Mesenteric fat pad (tissue), 1 donor: ENCODE measurements around the gene ANO2. TPM values are rescaled to one million over a fixed set of nuclear protein-coding genes. Genes with fewer than 3 reads are reported as not detected.
A peak's percentile ranks its signal among the peaks of the same experiment; 100 is the strongest.
"Not testable (repeated sequence)": the region's sequence is repeated elsewhere in the genome, so short reads cannot be mapped to it uniquely, and the experiment has no call there.

Experiments
- DNase-seq: peaks from one replicate; pipeline ENCODE4 v3.0.0-alpha.2; 2020; ENCODE audit warnings: low spot score
- total RNA-seq: library from RNA; stranded (reverse); fragmentation: NEBNext Ultra II Directional; extraction: Animal tissue kit (Norgen Biotek cat#: 25700); gene quantifications from one replicate; pipeline ENCODE4 v1.2.1, GENCODE V29; 2021
- donor health status: DM: yes; HTN: yes; CAD: no.

The ANO2 gene
- total RNA-seq, 1 donor from 2014 or later = 34.6 TPM

- DNase-seq = peak; percentile 14
Measured at GRCh38 chr12:5889381-5890047, 55.5 kb downstream of the ANO2 start.

GRCh38 chr12:5888816-5889315, 56.2 kb downstream of the ANO2 start:
- DNase-seq = peak; percentile 78

DNA sequence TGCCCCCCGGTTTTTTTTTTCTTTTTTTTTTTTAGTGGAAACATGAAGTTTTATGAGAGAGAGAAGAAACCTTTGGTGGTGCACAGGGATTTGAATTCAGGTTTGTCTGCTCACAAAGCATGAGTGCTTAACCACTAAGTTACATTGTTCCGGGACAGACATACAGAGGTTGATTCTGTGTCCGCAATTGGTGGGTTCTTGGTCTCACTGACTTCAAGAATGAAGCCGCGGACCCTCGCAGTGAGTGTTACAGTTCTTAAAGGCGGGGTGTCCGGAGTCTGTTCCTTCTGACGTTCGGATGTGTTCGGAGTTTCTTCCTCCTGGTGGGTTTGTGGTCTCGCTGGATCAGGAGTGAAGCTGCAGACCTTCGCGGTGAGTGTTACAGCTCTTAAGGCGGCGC, 57.2 kb downstream of the ANO2 start:
- DNase-seq = not testable (repeated sequence)

GRCh38 chr12:5884866-5885265, 60.2 kb downstream of the ANO2 start:
- peak; percentile 30 for DNase-seq

- DNase-seq = peak; percentile 45
Measured at GRCh38 chr12:5884285-5884684, 60.8 kb downstream of the ANO2 start.

DNA sequence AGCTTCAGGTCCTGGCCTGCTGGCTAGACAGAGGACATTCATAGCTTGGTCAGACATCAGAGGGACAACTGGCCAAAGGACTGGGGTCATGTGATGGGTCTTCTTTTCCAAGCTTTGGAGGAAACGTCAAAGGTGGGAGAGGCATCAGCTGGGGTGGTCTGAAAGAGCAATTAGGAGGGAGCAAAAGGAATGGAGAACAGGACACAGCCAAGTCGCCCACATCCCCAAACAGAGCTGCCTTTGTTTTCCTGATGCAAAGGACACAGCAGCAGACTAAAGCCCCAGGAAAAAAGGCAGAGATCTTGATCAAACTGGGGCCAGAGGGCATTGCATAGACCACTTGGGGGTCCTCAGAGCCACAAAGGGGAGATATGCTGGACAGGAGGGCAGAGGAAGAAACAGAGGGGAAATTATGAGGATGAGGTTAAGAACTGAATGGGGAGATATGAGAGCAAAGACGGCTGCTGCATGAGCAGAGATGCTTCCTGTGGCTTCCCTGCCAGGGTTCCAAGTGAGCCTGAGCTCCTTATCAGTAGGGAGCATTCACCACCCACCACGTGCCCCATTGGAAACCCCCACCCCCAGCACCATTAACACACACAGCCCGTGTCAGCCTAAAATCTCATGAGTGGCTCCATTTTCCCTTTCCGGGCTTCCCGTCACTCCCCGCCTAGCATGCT, 62.4 kb downstream of the ANO2 start:
- DNase-seq = peak; percentile 41

- DNase-seq = no peak
Measured at GRCh38 chr12:5881666-5882065, 63.4 kb downstream of the ANO2 start.

DNA sequence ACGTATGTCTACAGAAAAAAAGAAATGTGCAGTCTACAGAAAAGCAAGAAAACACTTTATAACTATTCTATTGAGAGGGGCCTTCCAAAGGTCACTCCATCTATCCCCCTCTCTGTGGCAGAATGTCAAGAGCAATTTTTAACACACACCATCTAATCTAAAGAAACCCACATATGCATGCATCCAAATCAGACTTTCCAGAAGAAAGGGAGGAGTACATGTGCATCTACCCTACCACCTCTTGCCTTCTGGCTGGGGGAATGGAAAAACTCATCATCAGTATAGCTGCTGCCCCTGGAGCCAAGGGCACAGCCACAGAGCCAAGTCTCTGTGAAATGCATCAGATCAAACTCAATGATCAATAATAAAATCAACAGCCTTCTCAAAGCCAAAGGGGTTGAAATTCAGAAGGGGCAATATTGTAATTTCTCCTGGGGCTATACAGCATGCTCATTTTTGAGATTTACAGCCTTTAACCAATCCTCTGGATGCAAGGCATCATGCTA, 63.9 kb downstream of the ANO2 start:
- DNase-seq = no peak

DNA sequence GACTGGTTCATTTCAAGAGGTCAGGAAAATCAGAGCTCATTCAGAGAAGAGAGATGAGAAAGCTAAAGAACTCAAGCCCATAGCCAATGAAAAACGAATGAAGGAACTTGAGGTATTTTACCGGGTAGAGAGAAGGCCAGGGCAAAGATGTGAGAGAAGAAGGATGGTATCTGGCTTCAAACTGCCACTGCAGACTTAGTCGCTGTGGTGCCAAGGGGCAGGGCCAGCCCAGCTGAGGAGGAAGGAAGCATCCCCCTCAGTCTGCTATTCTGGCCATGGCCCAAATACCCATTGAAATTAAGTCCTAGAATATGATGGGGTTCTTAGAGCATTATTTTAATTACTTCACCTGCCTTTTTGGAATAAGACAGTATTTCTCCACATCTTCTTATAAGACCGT, 69.2 kb downstream of the ANO2 start:
- DNase-seq = no peak

DNA sequence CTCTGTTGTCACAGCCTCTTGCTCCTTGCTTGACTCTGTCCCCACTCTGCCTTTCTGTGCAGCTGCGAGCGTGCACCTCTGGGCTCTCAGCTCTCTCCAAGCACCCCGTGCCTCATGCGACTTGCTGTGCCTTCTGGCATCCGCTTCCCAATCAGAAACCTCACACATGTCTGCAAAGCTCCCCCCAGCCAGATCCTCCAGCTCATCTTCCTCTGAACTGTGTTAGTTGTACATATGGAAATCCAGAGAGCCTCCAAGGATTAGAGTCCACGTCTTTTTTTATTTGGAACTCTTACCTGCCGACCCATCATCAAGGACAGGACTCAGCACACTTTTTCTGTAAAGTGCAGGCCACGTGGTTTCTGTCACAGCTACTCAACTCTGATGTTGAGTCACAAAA, 70.5 kb downstream of the ANO2 start:
- DNase-seq = no peak

DNA sequence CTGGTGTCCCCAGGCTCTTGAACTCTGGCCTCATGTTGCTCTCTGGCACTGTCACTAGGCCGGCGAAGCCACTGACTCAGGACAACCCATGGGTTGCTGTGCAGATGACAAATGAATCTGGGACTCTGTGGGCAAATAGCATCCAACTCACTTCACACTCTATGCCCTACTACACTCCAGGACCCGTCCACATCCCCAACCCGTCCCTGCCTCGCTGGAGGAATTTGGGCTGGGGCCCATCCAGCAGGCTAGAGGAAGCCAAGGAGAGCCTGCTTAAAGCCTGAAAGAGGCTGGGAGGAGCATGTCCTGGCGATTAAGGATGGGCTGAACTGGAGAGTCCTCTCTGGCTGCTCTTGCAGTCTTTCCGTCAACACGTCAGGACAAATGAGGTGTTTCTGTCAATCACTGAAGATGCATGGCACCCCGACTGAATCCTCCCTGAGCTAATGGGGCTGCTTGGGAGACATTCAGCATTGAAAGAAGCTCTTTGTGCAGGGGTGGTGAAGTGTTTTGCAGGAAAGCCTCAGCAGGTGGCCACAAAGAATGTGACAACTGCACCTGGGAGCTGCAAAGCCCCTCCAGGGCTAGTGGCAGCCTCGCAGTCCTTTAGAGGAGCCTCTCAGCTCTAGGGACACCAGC, 71.7 kb downstream of the ANO2 start:
- no peak for DNase-seq

- no peak for DNase-seq
Measured at GRCh38 chr12:5872745-5873144, 72.3 kb downstream of the ANO2 start.

DNA sequence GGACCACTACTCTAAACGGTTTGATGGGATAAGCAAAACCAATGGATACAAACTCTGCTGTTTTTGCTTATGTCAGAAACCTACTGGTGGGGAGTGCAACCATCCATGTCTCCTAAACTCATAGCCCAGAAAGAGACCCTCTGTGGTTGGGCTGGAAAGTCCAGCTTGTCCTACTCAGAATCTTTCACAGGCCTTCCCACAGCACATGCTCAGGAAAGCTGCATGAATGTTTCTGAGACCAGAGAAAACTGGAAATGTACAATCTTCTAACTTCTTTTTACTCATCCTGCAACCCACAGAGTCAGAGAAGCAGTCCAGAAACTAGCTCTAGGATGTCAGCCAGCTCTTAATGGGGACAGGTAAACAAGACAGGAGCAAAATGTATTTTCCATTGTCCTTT, 73.3 kb downstream of the ANO2 start:
- DNase-seq = no peak

DNA sequence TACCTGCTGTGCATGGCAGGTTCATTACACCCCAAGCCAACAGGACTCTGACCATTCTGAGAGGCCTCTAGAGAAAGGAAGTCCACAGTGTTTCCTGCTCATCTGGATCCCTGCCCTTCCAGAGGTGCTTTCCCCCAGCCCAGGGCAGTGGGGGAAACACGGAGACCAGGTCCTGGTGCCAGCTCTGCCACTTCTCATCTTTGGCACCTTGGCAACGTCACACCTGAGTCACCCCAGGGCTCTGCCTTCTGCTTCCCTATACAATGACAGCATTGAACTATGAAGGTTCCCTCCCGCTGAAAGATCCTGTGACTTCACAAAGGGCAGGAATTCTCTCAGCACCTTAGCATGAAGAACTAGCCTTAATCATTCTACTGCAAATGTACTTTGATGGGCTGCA, 74.9 kb downstream of the ANO2 start:
- DNase-seq = no peak

DNA sequence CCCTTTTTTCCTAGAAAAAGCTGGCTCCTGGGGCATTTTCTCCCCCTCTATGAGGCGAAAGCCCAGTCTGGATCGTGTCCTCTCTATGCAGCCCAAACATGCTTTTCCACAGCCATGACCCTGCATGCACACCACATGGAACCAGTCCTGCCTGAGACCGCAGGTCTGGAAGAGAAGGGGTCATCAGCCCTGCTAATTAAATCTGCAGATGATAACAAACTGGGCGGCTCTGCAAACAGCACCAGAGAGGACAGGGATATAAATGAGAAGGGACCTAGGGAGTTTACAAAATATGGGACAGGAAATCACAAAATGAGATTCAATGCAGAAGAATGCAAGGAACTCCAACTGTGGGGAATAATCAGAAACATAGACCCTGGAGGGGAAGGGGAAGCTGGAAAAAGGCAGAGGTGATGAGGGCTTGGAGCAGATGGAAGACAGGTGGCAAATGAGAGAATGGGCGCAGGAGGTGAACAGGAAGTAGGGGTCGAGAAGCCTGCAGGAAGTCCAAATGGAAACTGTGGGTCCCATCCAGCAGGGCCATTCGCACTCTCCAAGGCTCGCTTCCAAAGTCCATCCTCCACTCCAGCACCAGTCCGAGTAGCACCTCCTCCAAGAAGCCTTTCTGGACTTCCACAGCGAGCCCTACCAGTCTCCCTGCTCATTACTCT, 76.3 kb downstream of the ANO2 start:
- no peak for DNase-seq

GRCh38 chr12:5865397-5865796, 79.7 kb downstream of the ANO2 start:
- DNase-seq = no peak

DNA sequence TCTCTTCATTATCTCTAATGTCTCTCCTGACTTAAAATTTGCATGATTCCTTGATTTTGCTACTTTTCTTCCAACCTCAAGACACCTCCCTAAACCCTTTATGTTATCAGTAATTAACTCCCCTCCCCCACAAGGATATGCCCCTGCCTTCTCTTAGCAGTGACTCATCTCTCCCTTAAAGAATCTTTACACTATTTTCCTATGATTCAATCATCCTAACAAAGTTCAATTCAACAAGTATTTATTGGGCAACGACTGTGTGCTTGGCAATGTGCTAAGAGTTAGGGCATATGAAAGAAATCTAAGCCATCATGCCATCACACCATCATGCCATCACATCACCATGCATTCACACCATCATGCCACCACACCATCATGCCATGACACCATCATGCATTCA, 80.1 kb downstream of the ANO2 start:
- DNase-seq = no peak

GRCh38 chr12:5864301-5864700, 80.8 kb downstream of the ANO2 start:
- DNase-seq = no peak

DNA sequence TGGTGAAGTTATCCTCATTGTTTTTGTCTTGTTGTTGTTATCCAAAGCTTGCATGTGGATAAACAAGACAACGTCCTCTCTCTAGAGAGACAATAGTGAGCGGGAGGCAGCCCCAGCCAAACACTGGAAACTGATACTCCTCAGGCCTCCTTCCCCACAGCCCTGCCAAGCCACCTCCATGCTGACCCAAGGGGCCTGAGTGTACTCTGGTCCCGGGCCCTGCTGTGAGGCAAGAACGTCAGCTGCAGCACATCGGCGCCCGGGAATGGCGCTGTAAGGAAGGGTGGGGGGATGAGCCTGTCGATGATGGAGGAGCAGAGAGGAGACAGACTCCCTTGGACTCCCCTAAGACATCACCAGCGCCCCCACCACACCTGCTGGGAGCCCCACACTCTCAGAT, 83.6 kb downstream of the ANO2 start:
- DNase-seq = no peak

GRCh38 chr12:5856692-5857091, 88.4 kb downstream of the ANO2 start:
- DNase-seq = no peak

- no peak for DNase-seq
Measured at GRCh38 chr12:5846950-5847349, 98.1 kb downstream of the ANO2 start.

DNA sequence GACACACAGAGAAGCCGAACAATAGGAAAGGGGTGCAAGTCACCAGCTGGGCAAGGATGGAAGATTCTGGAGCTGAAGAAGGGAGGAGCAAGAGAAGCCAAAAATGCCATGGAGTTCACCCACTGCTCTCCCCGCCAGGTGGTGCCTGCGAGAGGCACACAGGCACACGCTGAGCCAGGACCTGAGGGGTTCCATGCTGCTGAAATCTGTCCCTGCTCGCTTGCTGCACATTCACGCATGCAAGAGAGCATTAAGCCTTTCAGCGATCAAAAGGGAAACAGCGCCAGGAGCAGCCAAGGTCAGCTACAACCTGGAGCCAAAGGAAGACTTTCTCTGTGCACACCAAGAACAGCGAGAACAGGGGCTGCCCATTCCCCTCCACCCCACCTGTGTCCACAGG, 104.1 kb downstream of the ANO2 start:
- DNase-seq = no peak
